GM18511 (cell line): ENCODE measurements around the gene CLEC4E.
"Not testable (repeated sequence)": the region's sequence is repeated elsewhere in the genome, so short reads cannot be mapped to it uniquely, and the experiment has no call there.

ENCODE experiments used
- ATAC-seq: cut with Tn5 transposase; IDR thresholded peaks from one replicate; pipeline ENCODE4 v1.9.1; 2021; ENCODE audit warnings: mild to moderate bottlenecking, moderate library complexity; ENCODE audit not compliant: unreplicated experiment

CLEC4E gene

GRCh38 chr12:8540831-8541230 is at the start of gene CLEC4E:
CLEC4E (minus strand) TSS chr12:8540905; CDS start chr12:8540797, 108 bp downstream.
- ATAC-seq = not testable (repeated sequence)

DNA sequence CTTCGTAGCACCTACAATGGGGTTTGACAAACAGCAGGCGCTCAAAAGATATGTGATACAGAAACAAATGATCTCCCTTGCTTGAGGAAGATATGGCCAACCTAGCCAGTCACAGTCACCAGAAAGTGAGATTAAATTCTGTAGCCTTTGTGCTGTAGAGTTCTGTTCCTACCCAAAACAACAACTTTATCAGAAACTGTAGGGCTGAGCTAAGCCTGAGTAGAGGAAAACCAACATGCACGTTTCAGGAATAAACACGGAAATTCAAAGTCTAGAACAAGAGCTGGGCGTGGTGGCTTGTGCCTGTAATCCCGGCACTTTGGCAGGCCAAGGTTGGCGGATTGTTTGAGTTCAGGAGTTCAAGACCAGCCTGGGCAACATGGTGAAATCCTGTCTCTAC is 49.0 kb upstream of the CLEC4E start:
- no peak for ATAC-seq

DNA sequence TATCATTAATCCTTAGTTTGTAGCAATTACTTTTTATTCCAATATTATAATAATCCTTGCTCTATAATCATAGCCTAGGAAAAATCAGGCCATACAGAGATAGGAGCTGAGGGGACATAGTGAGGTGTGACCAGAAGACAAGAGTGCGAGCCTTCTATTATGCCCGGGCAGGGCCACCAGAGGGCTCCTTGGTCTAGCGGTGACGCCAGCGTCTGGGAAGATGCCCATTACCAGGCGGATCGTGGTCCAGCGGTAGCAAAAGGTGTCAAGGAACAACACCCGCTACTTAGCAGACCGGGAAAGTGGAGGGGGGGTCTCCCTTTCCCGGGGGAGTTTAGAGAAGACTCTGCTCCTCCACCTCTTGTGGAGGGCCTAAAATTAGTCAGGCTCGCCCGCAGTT is 43.8 kb upstream of the CLEC4E start:
- ATAC-seq = not testable (repeated sequence)

DNA sequence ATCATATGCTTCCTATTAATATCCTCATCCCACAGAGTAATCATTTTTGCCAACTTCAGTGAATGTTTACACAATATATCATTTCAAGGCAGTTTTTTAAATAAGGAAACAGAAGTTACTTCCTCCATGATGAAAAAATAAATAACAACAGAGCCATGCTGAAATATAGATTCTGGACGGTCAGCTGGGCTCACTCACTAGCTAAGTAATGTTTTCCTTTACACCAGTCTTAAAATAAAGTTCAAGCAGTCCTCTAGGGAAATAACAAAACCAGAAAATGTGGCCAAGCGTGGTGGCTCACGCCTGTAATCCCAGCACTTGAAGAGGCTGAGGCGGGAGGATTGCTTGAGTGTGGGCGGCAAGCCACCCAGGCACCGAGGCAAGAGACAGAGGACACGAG is 43.3 kb upstream of the CLEC4E start:
- ATAC-seq = no peak

GRCh38 chr12:8581098-8581784 is 40.5 kb upstream of the CLEC4E start:
- no peak for ATAC-seq

DNA sequence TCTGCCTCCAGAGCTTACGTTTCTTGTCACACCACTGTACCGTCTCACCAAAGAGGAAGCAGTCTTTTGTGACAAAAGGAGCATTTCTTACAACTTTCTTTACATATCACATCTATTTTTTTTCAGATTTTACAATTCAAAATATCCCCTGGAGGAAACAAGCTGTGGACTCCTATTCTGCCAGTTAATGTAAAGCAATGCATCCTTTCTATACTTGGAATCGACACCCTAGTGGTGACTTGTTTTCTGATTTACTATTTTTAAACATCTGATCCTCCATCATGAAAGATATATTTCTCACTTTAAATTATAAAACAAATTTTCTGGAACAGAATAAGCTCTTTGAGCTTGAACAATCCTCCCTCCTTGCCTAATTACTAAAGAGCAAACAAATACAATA is 37.2 kb upstream of the CLEC4E start:
- ATAC-seq = no peak

DNA sequence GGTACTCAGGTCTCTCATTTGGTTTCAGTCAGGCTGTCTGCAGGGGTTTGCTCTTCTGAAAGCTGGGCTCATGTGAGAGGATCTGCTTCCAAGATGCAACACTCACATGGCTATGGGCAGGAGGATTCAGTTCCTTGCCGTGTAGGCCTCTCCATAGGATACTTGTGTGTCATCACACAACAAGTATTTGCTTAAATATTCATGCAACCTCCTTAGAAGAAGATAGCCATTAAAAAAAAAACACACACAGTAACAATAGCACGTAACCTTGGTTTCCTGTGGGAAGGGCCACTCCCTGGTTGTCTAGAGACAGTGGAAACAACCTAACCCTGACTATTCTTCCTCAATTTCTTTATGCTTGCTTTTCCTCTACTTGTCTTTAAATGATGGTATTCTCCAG is 31.8 kb upstream of the CLEC4E start:
- no peak for ATAC-seq

- ATAC-seq = no peak
Observed at GRCh38 chr12:8566525-8566924, 25.8 kb upstream of the CLEC4E start.

- ATAC-seq = not testable (repeated sequence)
Observed at GRCh38 chr12:8566052-8566451, 25.3 kb upstream of the CLEC4E start.

DNA sequence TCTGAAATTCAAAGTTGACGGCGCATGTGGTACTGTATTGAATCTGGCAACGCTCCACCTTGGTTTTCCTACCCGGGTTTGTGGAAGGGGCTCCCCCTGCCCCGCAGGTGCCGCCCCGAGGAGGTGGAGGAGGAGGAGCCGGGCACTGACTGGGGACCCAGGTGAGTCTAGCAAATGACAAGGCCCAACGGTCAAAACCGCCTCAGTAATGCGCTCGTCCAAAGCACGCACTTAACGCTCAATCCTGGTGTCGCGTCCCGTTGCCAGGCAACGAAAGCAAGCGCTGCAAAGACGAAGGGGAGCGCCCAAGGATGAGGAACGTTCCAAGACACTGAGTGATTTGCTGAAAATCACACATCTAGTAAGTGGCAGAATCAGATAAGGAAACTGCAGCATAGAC is 24.0 kb upstream of the CLEC4E start:
- no peak for ATAC-seq

GRCh38 chr12:8563356-8563755 is 22.7 kb upstream of the CLEC4E start:
- ATAC-seq = no peak

DNA sequence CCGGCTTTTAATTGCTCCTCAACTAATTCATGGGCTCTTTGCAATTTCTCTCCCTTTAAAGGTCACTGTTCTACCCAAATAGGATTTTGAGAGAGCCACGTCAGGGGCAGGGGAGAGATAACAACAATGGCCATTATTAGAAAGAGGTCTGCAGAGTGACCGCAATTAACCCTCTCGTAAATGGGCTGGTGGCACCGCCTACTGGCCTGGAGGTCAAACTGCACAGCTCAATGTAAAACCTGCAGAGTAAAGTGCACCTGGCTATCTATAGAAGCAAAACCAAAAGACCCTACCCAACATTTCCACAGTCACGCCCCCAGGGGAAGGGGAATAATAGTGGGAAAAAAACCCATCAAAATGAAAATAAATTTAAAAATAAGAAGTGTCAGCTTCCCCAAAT is 21.6 kb upstream of the CLEC4E start:
- no peak for ATAC-seq

GRCh38 chr12:8561011-8561410 is 20.3 kb upstream of the CLEC4E start:
- no peak for ATAC-seq

- ATAC-seq = no peak
Observed at GRCh38 chr12:8559676-8560075, 19.0 kb upstream of the CLEC4E start.

GRCh38 chr12:8556531-8557097 is 15.9 kb upstream of the CLEC4E start:
- ATAC-seq = no peak

- no peak for ATAC-seq
Observed at GRCh38 chr12:8554451-8555195, 13.9 kb upstream of the CLEC4E start.

- ATAC-seq = no peak
Observed at GRCh38 chr12:8553088-8553627, 12.5 kb upstream of the CLEC4E start.

DNA sequence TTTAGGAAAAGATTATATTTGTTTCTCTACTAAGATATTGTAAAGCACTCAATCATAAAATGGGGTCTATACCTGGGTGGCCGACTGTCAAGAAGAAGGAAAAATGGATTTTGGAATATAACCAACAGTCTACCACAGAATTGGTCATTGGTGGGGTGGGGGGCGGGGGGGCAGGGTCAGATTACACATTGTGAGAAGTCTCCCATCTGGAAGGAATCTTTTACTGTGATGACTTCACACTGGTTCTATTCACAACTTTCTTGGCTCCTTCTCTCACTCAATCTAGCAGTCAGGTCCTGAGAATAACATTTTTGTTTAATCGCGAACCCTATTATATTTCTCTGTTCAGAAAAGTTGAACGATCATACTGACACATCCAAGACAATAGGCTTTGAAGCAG is 8.7 kb upstream of the CLEC4E start:
- ATAC-seq = no peak

GRCh38 chr12:8548192-8548591 is 7.5 kb upstream of the CLEC4E start:
- no peak for ATAC-seq

DNA sequence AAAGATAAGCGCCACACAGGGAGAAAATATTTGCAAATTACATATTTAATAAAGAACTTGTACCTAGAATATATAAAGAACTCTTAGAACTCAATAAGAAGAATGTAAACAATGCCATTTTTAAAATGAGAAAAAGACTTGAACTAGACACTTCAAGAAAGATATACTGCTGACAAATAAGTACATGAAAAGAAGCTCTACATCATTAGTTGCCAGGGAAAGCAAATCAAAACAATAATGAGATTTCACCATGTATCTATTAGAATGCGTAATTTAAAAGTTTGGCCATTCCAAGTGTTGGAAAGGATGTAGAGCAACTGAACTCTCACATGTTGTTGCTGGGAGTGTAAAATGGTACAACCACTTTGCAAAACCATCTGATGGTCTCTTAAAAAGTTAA is 6.9 kb upstream of the CLEC4E start:
- no peak for ATAC-seq

GRCh38 chr12:8546591-8546990 is 5.9 kb upstream of the CLEC4E start:
- no peak for ATAC-seq

DNA sequence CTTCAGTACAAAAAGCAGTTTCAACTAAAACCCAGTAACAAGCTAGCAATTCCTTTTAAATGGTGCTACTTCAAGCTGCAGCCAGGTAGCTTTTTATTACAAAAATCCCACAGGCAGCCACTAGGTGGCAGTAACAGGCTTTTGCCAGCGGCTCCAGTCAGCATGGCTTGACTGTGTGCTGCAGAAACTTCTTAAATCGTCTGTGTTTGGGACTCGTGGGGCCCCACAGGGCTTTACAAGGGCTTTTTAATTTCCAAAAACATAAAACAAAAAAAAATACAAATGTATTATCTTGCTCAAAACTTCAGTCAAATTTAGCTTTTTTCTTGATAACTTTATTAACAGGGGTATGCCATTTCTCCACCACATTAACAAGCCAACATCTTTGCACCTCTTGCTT is 3.6 kb upstream of the CLEC4E start:
- peak; percentile 68 for ATAC-seq
